Breast epithelium (tissue), 4 donors: ENCODE results near the gene PCDHB16. TPM values are rescaled to one million over a fixed set of nuclear protein-coding genes. Genes with fewer than 3 reads are reported as not detected.

Source experiments
- DNase-seq, 2 donors: peaks; one replicate each; pipeline ENCODE4 v3.0.0-alpha.2; 2019; ENCODE audit warnings: low spot score in 2 of 2
- H3K27ac ChIP-seq, 2 donors: fragments of 200-600 bp; sonication (generic) in 1 of 2; one replicate each; pipeline ENCODE4 v1.5.1; 2016 to 2019; ENCODE audit warnings: mild to moderate bottlenecking in 1 of 2
- H3K27me3 ChIP-seq, 2 donors: fragments of 200-600 bp; sonication (generic) in 1 of 2; one replicate each; pipeline versions ENCODE4 v1.5.1 to v1.6.0; 2017 to 2019; ENCODE audit warnings: control low read depth in 1 of 2, mild to moderate bottlenecking in 1 of 2
- H3K36me3 ChIP-seq: fragments of 200-600 bp; one replicate; pipeline ENCODE4 v1.5.1; 2019
- H3K4me1 ChIP-seq, 2 donors: fragments of 200-600 bp; sonication (generic); one replicate each; pipeline ENCODE4 v1.5.1; 2016 to 2019; ENCODE audit warnings: control low read depth in 1 of 2
- H3K4me3 ChIP-seq, 3 donors: fragments of 200-600 bp; sonication (generic); 1 replicate in 2 of 3; 2 replicates in 1 of 3; pipeline ENCODE4 v1.5.1; 2016 to 2019; ENCODE audit warnings: mild to moderate bottlenecking in 3 of 3, moderate library complexity in 2 of 3
- H3K9me3 ChIP-seq, 2 donors: fragments of 200-600 bp; sonication (generic) in 1 of 2; one replicate each; pipeline ENCODE4 v1.5.1; 2016 to 2019; ENCODE audit warnings: control low read depth in 1 of 2
- CTCF ChIP-seq, 3 donors: fragments of 450-650 bp; IDR thresholded peaks; one replicate each; pipeline ENCODE4 v1.5.1; 2016 to 2017; ENCODE audit warnings: antibody characterized with exemption in 3 of 3, mild to moderate bottlenecking in 3 of 3, moderate library complexity in 3 of 3
- POLR2A ChIP-seq: fragments of 450-650 bp; IDR thresholded peaks from one replicate; pipeline ENCODE4 v1.6.1; 2016; ENCODE audit warnings: antibody characterized with exemption, mild to moderate bottlenecking, moderate library complexity
- POLR2AphosphoS5 ChIP-seq, 3 donors: sonication (generic); formaldehyde crosslinking; IDR thresholded peaks; one replicate each; pipeline ENCODE4 v1.6.1; 2017; ENCODE audit warnings: antibody characterized with exemption in 3 of 3
- intact Hi-C: fragments of 100-400 bp; cut with DNase I; formaldehyde crosslinking; loops from one replicate; pipeline ENCODE4 v1.15.1; 2023; ENCODE audit warnings: low total_unique reads
- total RNA-seq, 3 donors: library from RNA; depleted of rRNA; stranded (reverse); fragments of >200 nt; gene quantifications; one replicate each; pipeline ENCODE4 v1.1.0, GENCODE V29; 2016

The PCDHB16 gene
- total RNA-seq, 3 donors from 2014 or later = 4.3 to 11.8 (median 6.3) TPM

DNA sequence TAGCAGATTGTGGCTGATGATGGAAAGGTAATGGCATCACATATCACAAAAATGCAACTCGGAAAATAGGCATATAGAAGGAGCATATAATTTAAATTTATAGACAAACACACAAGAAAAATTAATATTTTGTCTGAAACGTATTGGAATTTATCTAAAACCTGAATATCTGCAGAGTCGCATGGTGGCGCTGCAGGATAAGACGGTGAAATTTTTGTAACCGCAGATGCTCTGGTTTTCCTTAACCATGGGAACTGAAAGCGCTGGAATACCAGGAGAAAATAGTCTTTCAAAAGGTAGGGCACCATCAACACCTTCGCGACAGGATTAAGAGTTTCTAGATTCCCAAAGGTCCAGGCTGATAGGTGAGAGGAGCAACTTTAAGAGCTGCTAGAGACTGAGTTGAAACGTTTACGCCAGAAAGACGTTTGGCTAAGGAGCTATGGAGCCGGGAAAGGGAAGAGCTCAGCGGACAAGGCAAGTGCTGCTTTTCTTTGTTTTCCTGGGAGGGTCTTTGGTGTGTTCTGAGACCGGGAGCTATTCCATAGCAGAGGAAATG lies 52.0 kb downstream of the PCDHB16 start:
- H3K36me3 ChIP-seq = no peaks in the 10 kb centered on the region
- peaks cover 75 to 91% of the 10 kb centered on the region in 2 donors for H3K9me3 ChIP-seq
- intact Hi-C loops = no loop called here
- no peak for DNase-seq
- no peaks in the 10 kb centered on the region for H3K27me3 ChIP-seq
- peak overlapping the region; percentile 20 to 36 (median 28) for H3K4me3 ChIP-seq
- TF ChIP-seq POLR2AphosphoS5 (IDR thresholded peaks at IDR 0.05) = no peak
- TF ChIP-seq POLR2A = no peak
- TF ChIP-seq CTCF (IDR thresholded peaks at IDR 0.05) = no peak
- no peaks in the 10 kb centered on the region for H3K4me1 ChIP-seq
- no peak overlapping the region for H3K27ac ChIP-seq

Other genes starting within 250 kb of the PCDHB16 start
- 1 to 10 TPM; 2.1 to 2.8 (median 2.6) TPM for gene PCDHAC2, start 215.9 kb upstream of the PCDHB16 start, total RNA-seq
- gene PCDHB1, start 131.0 kb upstream of the PCDHB16 start, total RNA-seq = under 1 TPM in 2 of 3 donors, not detected in 1; under 0.01 TPM
- 10 to 100 TPM in 1 of 3 donors, 1 to 10 TPM in 2; 3.8 to 10.8 (median 9.8) TPM for gene PCDHB2, start 87.8 kb upstream of the PCDHB16 start, total RNA-seq
- 1 to 10 TPM; 3.4 to 6.2 (median 5.4) TPM for gene PCDHB3, start 81.9 kb upstream of the PCDHB16 start, total RNA-seq
- gene PCDHB4, start 60.6 kb upstream of the PCDHB16 start, total RNA-seq = 1 to 10 TPM; 7.5 to 9.2 (median 7.7) TPM
- gene PCDHB5, start 47.2 kb upstream of the PCDHB16 start, total RNA-seq = 1 to 10 TPM; 3.4 to 9.8 (median 6.4) TPM
- gene PCDHB6, start 32.3 kb upstream of the PCDHB16 start, total RNA-seq = 1 to 10 TPM; 1.4 to 3.6 (median 2.2) TPM
- 1 to 10 TPM; 2.3 to 4.6 (median 3.4) TPM for gene PCDHB7, start 9.7 kb upstream of the PCDHB16 start, total RNA-seq
- gene PCDHB8, start 4.6 kb upstream of the PCDHB16 start, total RNA-seq = 1 to 10 TPM in 1 of 3 donors, under 1 TPM in 2; 0.73 to 4.6 (median 0.80) TPM
- 1 to 10 TPM; 2.2 to 4.6 (median 4.1) TPM for gene PCDHB9, start 4.8 kb downstream of the PCDHB16 start, total RNA-seq
- gene PCDHB10, start 10.0 kb downstream of the PCDHB16 start, total RNA-seq = 1 to 10 TPM; 3.8 to 4.8 (median 4.6) TPM
- gene PCDHB11, start 17.2 kb downstream of the PCDHB16 start, total RNA-seq = 1 to 10 TPM; 2.3 to 4.6 (median 2.7) TPM
- gene PCDHB12, start 26.3 kb downstream of the PCDHB16 start, total RNA-seq = 1 to 10 TPM; 3.7 to 5.2 (median 5.0) TPM
- gene PCDHB13, start 31.5 kb downstream of the PCDHB16 start, total RNA-seq = 1 to 10 TPM; 3.7 to 5.9 (median 4.8) TPM
- gene PCDHB14, start 41.0 kb downstream of the PCDHB16 start, total RNA-seq = 1 to 10 TPM; 4.2 to 5.9 (median 5.9) TPM
- 1 to 10 TPM; 1.6 to 4.2 (median 3.3) TPM for gene PCDHB15, start 63.0 kb downstream of the PCDHB16 start, total RNA-seq
- gene SLC25A2, start 121.7 kb downstream of the PCDHB16 start, total RNA-seq = 1 to 10 TPM in 1 of 3 donors, under 1 TPM in 2; 0.64 to 2.0 (median 0.98) TPM
- 10 to 100 TPM; 59.2 to 96.2 (median 68.2) TPM for gene TAF7, start 138.4 kb downstream of the PCDHB16 start, total RNA-seq
- 1 to 10 TPM in 2 of 3 donors, under 1 TPM in 1; 0.80 to 1.3 (median 1.2) TPM for gene PCDHGA1, start 148.1 kb downstream of the PCDHB16 start, total RNA-seq
- gene PCDHGA2, start 156.4 kb downstream of the PCDHB16 start, total RNA-seq = 1 to 10 TPM; 4.6 to 8.6 (median 6.2) TPM
- 1 to 10 TPM; 4.3 to 5.9 (median 5.0) TPM for gene PCDHGA3, start 161.4 kb downstream of the PCDHB16 start, total RNA-seq
- 1 to 10 TPM; 2.7 to 5.9 (median 5.1) TPM for gene PCDHGB1, start 167.7 kb downstream of the PCDHB16 start, total RNA-seq
- gene PCDHGA4, start 172.6 kb downstream of the PCDHB16 start, total RNA-seq = 10 to 100 TPM in 1 of 3 donors, 1 to 10 TPM in 2; 5.3 to 12.1 (median 6.4) TPM
- 10 to 100 TPM in 1 of 3 donors, 1 to 10 TPM in 2; 6.2 to 10.5 (median 7.8) TPM for gene PCDHGB2, start 177.6 kb downstream of the PCDHB16 start, total RNA-seq
- 1 to 10 TPM; 5.4 to 9.4 (median 8.8) TPM for gene PCDHGA5, start 181.8 kb downstream of the PCDHB16 start, total RNA-seq
- gene PCDHGB3, start 187.9 kb downstream of the PCDHB16 start, total RNA-seq = 10 to 100 TPM in 1 of 3 donors, 1 to 10 TPM in 2; 5.3 to 10.2 (median 8.6) TPM
- 1 to 10 TPM; 4.0 to 8.5 (median 8.3) TPM for gene PCDHGA6, start 191.5 kb downstream of the PCDHB16 start, total RNA-seq
- gene PCDHGA7, start 200.4 kb downstream of the PCDHB16 start, total RNA-seq = 10 to 100 TPM in 1 of 3 donors, 1 to 10 TPM in 2; 3.7 to 10.8 (median 10.0) TPM
- gene PCDHGB4, start 205.3 kb downstream of the PCDHB16 start, total RNA-seq = 10 to 100 TPM in 1 of 3 donors, 1 to 10 TPM in 2; 5.3 to 10.5 (median 8.9) TPM
- gene PCDHGA8, start 210.2 kb downstream of the PCDHB16 start, total RNA-seq = 1 to 10 TPM; 2.6 to 7.2 (median 6.0) TPM
- gene PCDHGB5, start 215.6 kb downstream of the PCDHB16 start, total RNA-seq = 10 to 100 TPM in 2 of 3 donors, 1 to 10 TPM in 1; 7.5 to 20.6 (median 19.8) TPM
- gene PCDHGA9, start 220.4 kb downstream of the PCDHB16 start, total RNA-seq = 10 to 100 TPM in 2 of 3 donors, 1 to 10 TPM in 1; 7.8 to 16.7 (median 13.8) TPM
- gene PCDHGB6, start 225.6 kb downstream of the PCDHB16 start, total RNA-seq = 10 to 100 TPM in 2 of 3 donors, 1 to 10 TPM in 1; 8.8 to 12.8 (median 10.8) TPM
- 10 to 100 TPM in 2 of 3 donors, 1 to 10 TPM in 1; 7.2 to 10.7 (median 10.5) TPM for gene PCDHGA10, start 230.6 kb downstream of the PCDHB16 start, total RNA-seq
- 10 to 100 TPM; 15.4 to 21.3 (median 16.0) TPM for gene PCDHGB7, start 235.3 kb downstream of the PCDHB16 start, total RNA-seq
- 1 to 10 TPM; 5.0 to 9.8 (median 9.7) TPM for gene PCDHGA11, start 238.7 kb downstream of the PCDHB16 start, total RNA-seq
- gene PCDHGA12, start 248.1 kb downstream of the PCDHB16 start, total RNA-seq = 10 to 100 TPM in 2 of 3 donors, 1 to 10 TPM in 1; 9.8 to 12.0 (median 11.1) TPM